Measurements from ENCODE around the gene MRPS35. TPM values are rescaled to one million over a fixed set of nuclear protein-coding genes. Genes with fewer than 3 reads are reported as not detected.

Gene MRPS35
- total and polyA plus RNA-seq, 2 experiments from 2014 or later = 40.3 to 65.6 TPM

DNA sequence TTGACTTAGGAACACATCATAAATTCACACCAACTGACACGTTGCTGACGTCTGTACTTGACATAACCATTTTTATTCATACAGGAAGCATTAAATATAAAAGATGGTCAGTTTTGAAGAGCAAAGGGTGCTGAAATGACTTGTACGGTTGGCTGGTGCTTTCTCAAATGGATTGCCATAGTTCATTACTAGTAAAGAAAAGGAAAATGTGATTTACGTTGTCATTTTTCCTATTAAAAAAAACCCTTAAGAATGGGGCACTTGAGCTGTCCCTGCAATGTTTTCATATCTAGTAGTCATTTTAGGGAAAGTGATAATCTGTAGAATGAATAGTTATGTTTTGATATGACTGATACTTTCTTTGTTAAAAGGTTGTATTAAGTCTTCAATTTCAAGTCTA is 91.9 kb downstream of the MRPS35 start:
- no peak overlapping the region for H2AFZ ChIP-seq
- no peaks in the 10 kb centered on the region for H3K9me3 ChIP-seq (ENCODE audit: low read depth)
- no peaks in the 10 kb centered on the region for H3K79me2 ChIP-seq (ENCODE audit: insufficient read depth)
- H3K4me2 ChIP-seq (ENCODE audit: unreplicated experiment) = no peak overlapping the region
- in situ Hi-C loops (cut with MboI) = no loop called here
- no peaks in the 10 kb centered on the region for H3K4me1 ChIP-seq (ENCODE audit: insufficient read depth)
- no peak overlapping the region for H3K27ac ChIP-seq
- no peaks in the 10 kb centered on the region for H3K9me2 ChIP-seq (ENCODE audit: insufficient read depth)
- no peaks in the 10 kb centered on the region for H4K20me1 ChIP-seq (ENCODE audit: insufficient read depth)
- H3K4me3 ChIP-seq = no peak overlapping the region
- 58 to 62% methylated on average over 4 of the region's 4 CpGs for WGBS, 2 experiments (ENCODE audit: low coverage in 1 of 2, low lambda C conversion rate in 2 of 2, missing lambda C conversion rate in 2 of 2)
- no peak overlapping the region for H3K9ac ChIP-seq
- no peaks in the 10 kb centered on the region for H3K27me3 ChIP-seq (replicated peaks; ENCODE audit: insufficient read depth)
- H3F3A ChIP-seq (ENCODE audit: insufficient read depth) = 0 out of 2 replicates have a peak, but pooled peaks cover 7% of the 10 kb centered on the region
- H3K36me3 ChIP-seq (ENCODE audit: low read depth) = peaks cover 18% of the 10 kb centered on the region
- no peak for DNase-seq
- TF ChIP-seq EZH2 (IDR thresholded peaks at IDR 0.05; ENCODE audit: insufficient read depth, poor library complexity, severe bottlenecking) (no peak), EZH2phosphoT487 (IDR thresholded peaks at IDR 0.05; ENCODE audit: insufficient read depth, low read depth) (no peak)

DNA sequence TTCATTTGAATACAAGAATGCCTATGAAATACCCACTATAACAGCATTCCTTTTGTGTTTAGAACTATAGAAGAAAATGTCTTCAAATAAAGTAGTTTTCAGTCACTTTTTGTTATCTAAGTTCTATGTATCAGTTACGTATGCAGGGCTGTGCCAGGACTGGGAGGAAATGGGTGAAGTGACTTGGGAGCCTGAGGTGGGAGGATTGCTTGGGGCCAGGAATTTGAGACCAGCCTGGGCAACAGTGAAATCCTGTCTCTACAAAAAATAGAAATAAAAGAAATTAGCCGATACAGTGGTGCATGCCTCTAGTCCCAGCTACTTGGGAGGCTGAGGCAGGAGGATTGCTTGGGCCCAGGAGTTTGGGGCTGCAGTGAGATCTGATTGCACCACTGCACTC is 92.3 kb downstream of the MRPS35 start:
- DNase-seq = no peak
- Histone ChIP-seq H3K9me3 (ENCODE audit: low read depth) (no peaks in the 10 kb centered on the region), H3K27me3 (replicated peaks; ENCODE audit: insufficient read depth) (no peaks in the 10 kb centered on the region), H3K79me2 (ENCODE audit: insufficient read depth) (no peaks in the 10 kb centered on the region), H3K4me3 (no peak overlapping the region), H3K9ac (no peak overlapping the region), H3F3A (ENCODE audit: insufficient read depth) (0 out of 2 replicates have a peak, but pooled peaks cover 7% of the 10 kb centered on the region), H3K4me1 (ENCODE audit: insufficient read depth) (no peaks in the 10 kb centered on the region), H2AFZ (no peak overlapping the region), H3K4me2 (ENCODE audit: unreplicated experiment) (no peak overlapping the region), H3K9me2 (ENCODE audit: insufficient read depth) (no peaks in the 10 kb centered on the region), H3K36me3 (ENCODE audit: low read depth) (peaks cover 14% of the 10 kb centered on the region), H3K27ac (no peak overlapping the region), H4K20me1 (ENCODE audit: insufficient read depth) (no peaks in the 10 kb centered on the region)
- in situ Hi-C loops (cut with MboI) = no loop called here
- WGBS, 2 experiments (ENCODE audit: low coverage in 1 of 2, low lambda C conversion rate in 2 of 2, missing lambda C conversion rate in 2 of 2) = 98 to 100% methylated on average over 2 of the region's 2 CpGs
- TF ChIP-seq EZH2phosphoT487 (IDR thresholded peaks at IDR 0.05; ENCODE audit: insufficient read depth, low read depth) (no peak), EZH2 (IDR thresholded peaks at IDR 0.05; ENCODE audit: insufficient read depth, poor library complexity, severe bottlenecking) (no peak)

DNA sequence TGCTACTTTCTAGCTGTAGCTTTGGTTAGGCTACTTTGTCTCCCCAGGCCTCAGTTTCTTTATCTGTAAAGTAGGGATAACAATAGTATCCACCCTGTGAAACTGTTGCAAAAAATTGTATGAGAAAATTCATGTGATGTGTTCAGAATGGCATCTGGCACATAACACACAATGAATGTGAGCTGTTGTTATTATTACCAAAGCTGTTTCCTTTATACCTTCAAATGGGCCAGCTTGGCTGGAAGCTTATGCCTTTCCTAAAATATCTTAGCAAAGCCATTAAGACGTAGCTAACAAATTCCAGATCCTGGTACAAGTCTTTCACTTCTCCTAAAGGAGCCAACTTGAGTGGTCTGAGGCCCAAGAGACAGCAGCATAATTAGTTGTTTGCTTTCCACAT is 94.6 kb downstream of the MRPS35 start:
- Histone ChIP-seq H3K9ac (no peak overlapping the region), H3K4me2 (ENCODE audit: unreplicated experiment) (no peak overlapping the region), H3K9me3 (ENCODE audit: low read depth) (no peaks in the 10 kb centered on the region), H2AFZ (no peak overlapping the region), H3K9me2 (ENCODE audit: insufficient read depth) (no peaks in the 10 kb centered on the region), H3K4me1 (ENCODE audit: insufficient read depth) (no peaks in the 10 kb centered on the region), H3F3A (ENCODE audit: insufficient read depth) (0 out of 2 replicates have a peak, but pooled peaks cover 7% of the 10 kb centered on the region), H4K20me1 (ENCODE audit: insufficient read depth) (no peaks in the 10 kb centered on the region), H3K36me3 (ENCODE audit: low read depth) (no peaks in the 10 kb centered on the region), H3K27me3 (replicated peaks; ENCODE audit: insufficient read depth) (no peaks in the 10 kb centered on the region), H3K27ac (no peak overlapping the region), H3K4me3 (no peak overlapping the region), H3K79me2 (ENCODE audit: insufficient read depth) (no peaks in the 10 kb centered on the region)
- 14 to 42% methylated on average over 1 of the region's 1 CpG for WGBS, 2 experiments (ENCODE audit: low coverage in 1 of 2, low lambda C conversion rate in 2 of 2, missing lambda C conversion rate in 2 of 2)
- TF ChIP-seq EZH2phosphoT487 (IDR thresholded peaks at IDR 0.05; ENCODE audit: insufficient read depth, low read depth) = no peak
- DNase-seq = peak; percentile 11
- in situ Hi-C loops (cut with MboI) = no loop called here

Small RNA genes within 50 kb of the gene (small RNA-seq; reads per million reads assigned to genes)
- not detected for gene RF00019 (ENCODE audit: low read depth, low replicate concordance)

Other genes starting within 250 kb of the MRPS35 start
- gene PPFIBP1, start 186.6 kb upstream of the MRPS35 start, total RNA-seq (2014; rRNA removed; shearing (Covaris generic)) = 99.7 and 101 TPM in 2 replicates
- gene PPFIBP1, start 186.6 kb upstream of the MRPS35 start, polyA plus RNA-seq (2016; fragmentation: Nextera tagmentation; extraction: Ambion mirVana) = 80.2 and 86.0 TPM in 2 replicates
- 0.51 and 0.54 TPM in 2 replicates for gene REP15, start 14.4 kb upstream of the MRPS35 start, total RNA-seq (2014; rRNA removed; shearing (Covaris generic))
- 0.60 and 1.5 TPM in 2 replicates for gene REP15, start 14.4 kb upstream of the MRPS35 start, polyA plus RNA-seq (2016; fragmentation: Nextera tagmentation; extraction: Ambion mirVana)
- 24.0 and 24.8 TPM in 2 replicates for gene KLHL42, start 69.4 kb downstream of the MRPS35 start, total RNA-seq (2014; rRNA removed; shearing (Covaris generic))
- 13.6 and 15.3 TPM in 2 replicates for gene KLHL42, start 69.4 kb downstream of the MRPS35 start, polyA plus RNA-seq (2016; fragmentation: Nextera tagmentation; extraction: Ambion mirVana)
- not detected in 2 replicates for gene MANSC4, start 69.4 kb downstream of the MRPS35 start, total RNA-seq (2014; rRNA removed; shearing (Covaris generic))
- gene MANSC4, start 69.4 kb downstream of the MRPS35 start, polyA plus RNA-seq (2016; fragmentation: Nextera tagmentation; extraction: Ambion mirVana) = not detected in 2 replicates